ENCODE data around the gene IL36RN.

The IL36RN gene

GRCh38 chr2:113058998-113059960, at the start of gene IL36RN:
TSS of gene IL36RN (plus strand) at chr2:113059198. CDS start at chr2:113059439, 241 bp downstream.
- CTCF ChIA-PET, result interaction anchor here (0.9 to 1.7 kb wide), 5 partner anchors 16 to 79 kb away, joined by 3 to 8 read pairs (median 3); no protein-coding TSS in a partner anchor
- POLR2A ChIA-PET, result interaction anchor here (0.5 kb wide), 1 partner anchor 9 kb away, joined by 4 read pairs; no protein-coding TSS in a partner anchor
- TF ChIP-seq CTCF (IDR thresholded peaks at IDR 0.05; ENCODE audit: control extremely low read depth, extremely low read depth, low read depth, missing control alignments), result no peak
- DNase-seq (ENCODE audit: extremely low spot score), result no peak

GRCh38 chr2:113009622-113010021, 49.4 kb upstream of the IL36RN start:
- TF ChIP-seq CTCF (IDR thresholded peaks at IDR 0.05; ENCODE audit: control extremely low read depth, extremely low read depth, low read depth, missing control alignments), result no peak
- no peak for DNase-seq (ENCODE audit: extremely low spot score)
- CTCF ChIA-PET, result no interaction called here
- POLR2A ChIA-PET, result no interaction called here

GRCh38 chr2:113010088-113010487, 48.9 kb upstream of the IL36RN start:
- TF ChIP-seq CTCF (IDR thresholded peaks at IDR 0.05; ENCODE audit: control extremely low read depth, extremely low read depth, low read depth, missing control alignments), result no peak
- POLR2A ChIA-PET, result no interaction called here
- DNase-seq (ENCODE audit: extremely low spot score), result no peak
- CTCF ChIA-PET, result no interaction called here

GRCh38 chr2:113011108-113011507, 47.9 kb upstream of the IL36RN start:
- DNase-seq (ENCODE audit: extremely low spot score), result no peak
- ChIA-PET CTCF (no interaction called here), POLR2A (no interaction called here)
- no peak for TF ChIP-seq CTCF (IDR thresholded peaks at IDR 0.05; ENCODE audit: control extremely low read depth, extremely low read depth, low read depth, missing control alignments)

- TF ChIP-seq CTCF (IDR thresholded peaks at IDR 0.05; ENCODE audit: control extremely low read depth, extremely low read depth, low read depth, missing control alignments), result no peak
- CTCF ChIA-PET, result interaction anchor here (1.0 kb wide), 1 partner anchor 9 kb away, joined by 3 read pairs; no protein-coding TSS in a partner anchor
- POLR2A ChIA-PET, result no interaction called here
- no peak for DNase-seq (ENCODE audit: extremely low spot score)
Measured at GRCh38 chr2:113012436-113013335, 46.3 kb upstream of the IL36RN start.

- CTCF ChIA-PET, result interaction anchor here (1.0 kb wide), 1 partner anchor 9 kb away, joined by 3 read pairs; no protein-coding TSS in a partner anchor
- TF ChIP-seq CTCF (IDR thresholded peaks at IDR 0.05; ENCODE audit: control extremely low read depth, extremely low read depth, low read depth, missing control alignments), result no peak
- POLR2A ChIA-PET, result no interaction called here
- no peak for DNase-seq (ENCODE audit: extremely low spot score)
Measured at GRCh38 chr2:113013336-113013661, 45.7 kb upstream of the IL36RN start.
